ENCODE results near the gene MNT. TPM values are rescaled to one million over a fixed set of nuclear protein-coding genes. Genes with fewer than 3 reads are reported as not detected.

MNT gene
- total RNA-seq, 1 donor from 2014 or later = 4.5 TPM

GRCh38 chr17:2415081-2415480, 14.2 kb upstream of the MNT start:
- Histone ChIP-seq H3K27me3 (ENCODE audit: control insufficient read depth, insufficient read depth, low read length) (no peaks in the 10 kb centered on the region), H3K4me3 (ENCODE audit: low read depth, low read length) (no peak overlapping the region), H3K36me3 (ENCODE audit: control insufficient read depth, insufficient read depth, low read length) (peaks cover 11% of the 10 kb centered on the region)
- TF ChIP-seq, protein P1, sequence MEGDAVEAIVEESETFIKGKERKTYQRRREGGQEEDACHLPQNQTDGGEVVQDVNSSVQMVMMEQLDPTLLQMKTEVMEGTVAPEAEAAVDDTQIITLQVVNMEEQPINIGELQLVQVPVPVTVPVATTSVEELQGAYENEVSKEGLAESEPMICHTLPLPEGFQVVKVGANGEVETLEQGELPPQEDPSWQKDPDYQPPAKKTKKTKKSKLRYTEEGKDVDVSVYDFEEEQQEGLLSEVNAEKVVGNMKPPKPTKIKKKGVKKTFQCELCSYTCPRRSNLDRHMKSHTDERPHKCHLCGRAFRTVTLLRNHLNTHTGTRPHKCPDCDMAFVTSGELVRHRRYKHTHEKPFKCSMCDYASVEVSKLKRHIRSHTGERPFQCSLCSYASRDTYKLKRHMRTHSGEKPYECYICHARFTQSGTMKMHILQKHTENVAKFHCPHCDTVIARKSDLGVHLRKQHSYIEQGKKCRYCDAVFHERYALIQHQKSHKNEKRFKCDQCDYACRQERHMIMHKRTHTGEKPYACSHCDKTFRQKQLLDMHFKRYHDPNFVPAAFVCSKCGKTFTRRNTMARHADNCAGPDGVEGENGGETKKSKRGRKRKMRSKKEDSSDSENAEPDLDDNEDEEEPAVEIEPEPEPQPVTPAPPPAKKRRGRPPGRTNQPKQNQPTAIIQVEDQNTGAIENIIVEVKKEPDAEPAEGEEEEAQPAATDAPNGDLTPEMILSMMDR (IDR thresholded peaks at IDR 0.05; ENCODE audit: insufficient read depth, low read length, severe bottlenecking) = no peak
- no peak for FAIRE-seq
- no peak for DNase-seq (ENCODE audit: low read depth)

GRCh38 chr17:2414446-2415064, 13.7 kb upstream of the MNT start:
- FAIRE-seq = no peak
- Histone ChIP-seq H3K4me3 (ENCODE audit: low read depth, low read length) (no peak overlapping the region), H3K36me3 (ENCODE audit: control insufficient read depth, insufficient read depth, low read length) (peaks cover 9% of the 10 kb centered on the region), H3K27me3 (ENCODE audit: control insufficient read depth, insufficient read depth, low read length) (no peaks in the 10 kb centered on the region)
- DNase-seq (ENCODE audit: low read depth) = no peak
- TF ChIP-seq, protein P1 (IDR thresholded peaks at IDR 0.05; ENCODE audit: insufficient read depth, low read length, severe bottlenecking) = no peak

- Histone ChIP-seq H3K36me3 (ENCODE audit: control insufficient read depth, insufficient read depth, low read length) (peaks cover 5% of the 10 kb centered on the region), H3K27me3 (ENCODE audit: control insufficient read depth, insufficient read depth, low read length) (no peaks in the 10 kb centered on the region), H3K4me3 (ENCODE audit: low read depth, low read length) (no peak overlapping the region)
- FAIRE-seq (no peak), DNase-seq (ENCODE audit: low read depth) (no peak)
- TF ChIP-seq, protein P1 (IDR thresholded peaks at IDR 0.05; ENCODE audit: insufficient read depth, low read length, severe bottlenecking) = peak; percentile 1
Observed at GRCh38 chr17:2412561-2413021, 11.7 kb upstream of the MNT start.

DNA sequence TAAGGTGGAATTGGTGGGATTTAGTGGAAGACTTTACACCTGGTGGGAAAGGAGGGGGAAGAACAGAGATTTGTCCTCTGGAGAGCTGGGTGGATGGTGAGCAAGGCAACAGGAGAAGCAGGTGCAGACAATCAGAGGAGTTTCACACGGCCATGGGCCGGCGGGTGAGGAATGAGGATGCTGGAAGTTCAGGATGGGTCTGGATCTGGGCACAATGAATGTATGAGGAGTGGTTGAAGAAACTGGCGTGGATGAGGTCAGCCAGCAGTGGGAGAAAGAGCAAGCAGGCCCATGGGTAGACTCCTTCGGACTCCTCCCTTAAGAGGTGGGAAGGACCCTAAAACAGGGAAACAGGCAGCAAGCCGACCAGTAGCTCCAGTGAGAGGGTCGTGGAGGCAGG, 10.1 kb upstream of the MNT start:
- DNase-seq (ENCODE audit: low read depth) (no peak), FAIRE-seq (peak; percentile 50)
- no peak overlapping the region for H3K4me3 ChIP-seq (ENCODE audit: low read depth, low read length)
- peaks cover 5% of the 10 kb centered on the region for H3K36me3 ChIP-seq (ENCODE audit: control insufficient read depth, insufficient read depth, low read length)
- TF ChIP-seq, protein P1 (IDR thresholded peaks at IDR 0.05; ENCODE audit: insufficient read depth, low read length, severe bottlenecking) = no peak
- H3K27me3 ChIP-seq (ENCODE audit: control insufficient read depth, insufficient read depth, low read length) = no peaks in the 10 kb centered on the region

- Histone ChIP-seq H3K27me3 (ENCODE audit: control insufficient read depth, insufficient read depth, low read length) (no peaks in the 10 kb centered on the region), H3K4me3 (ENCODE audit: low read depth, low read length) (no peak overlapping the region), H3K36me3 (ENCODE audit: control insufficient read depth, insufficient read depth, low read length) (no peaks in the 10 kb centered on the region)
- DNase-seq (ENCODE audit: low read depth) (peak; percentile 99), FAIRE-seq (peak; percentile 91)
- TF ChIP-seq, protein P1 (IDR thresholded peaks at IDR 0.05; ENCODE audit: insufficient read depth, low read length, severe bottlenecking) = no peak
Observed at GRCh38 chr17:2406903-2407790, 6.3 kb upstream of the MNT start.
